ENCODE data around the gene CD8A. TPM values are rescaled to one million over a fixed set of nuclear protein-coding genes. Genes with fewer than 3 reads are reported as not detected.

The CD8A gene
- total RNA-seq, 1 experiment from 2014 or later: not detected

DNA sequence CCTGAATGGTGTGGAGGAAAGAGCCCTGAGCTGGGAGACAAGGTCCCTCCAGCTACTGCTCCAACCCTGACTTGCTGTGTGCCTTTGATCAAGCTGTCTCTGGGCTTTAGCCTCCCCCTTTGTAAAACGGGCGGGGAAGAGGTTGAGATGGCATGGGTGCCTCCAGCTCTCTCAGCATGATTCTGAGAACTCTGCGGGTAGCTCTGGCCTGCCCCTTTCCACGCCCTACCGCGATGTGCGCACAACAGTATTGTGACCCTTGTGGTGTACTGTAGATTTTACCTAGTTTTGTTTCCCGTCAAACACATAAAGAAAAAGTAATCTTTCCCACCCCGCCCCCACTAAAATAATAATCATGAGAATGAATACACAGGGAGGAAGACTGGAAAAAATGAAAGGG lies 5.3 kb downstream of the CD8A start:
- intact Hi-C loops (cut with micrococcal nuclease): no loop called here
- no peak overlapping the region for H3K4me3 Mint-ChIP-seq (ENCODE audit: unreplicated experiment)
- BruUV-seq (replicated peaks): no TSS peak
- peaks cover 11% of the 10 kb centered on the region for H3K27me3 Mint-ChIP-seq (ENCODE audit: insufficient read depth, unreplicated experiment)
- ChIA-PET POLR2A (interaction anchor here (1.2 kb wide), 1 partner anchor 24 kb away, joined by 3 read pairs; no protein-coding TSS in a partner anchor), CTCF (no interaction called here)
- no peak overlapping the region for H3K27ac Mint-ChIP-seq (ENCODE audit: low read depth, unreplicated experiment)
- no peaks in the 10 kb centered on the region for H3K9me3 Mint-ChIP-seq (ENCODE audit: unreplicated experiment)
- no peaks in the 10 kb centered on the region for H3K36me3 Mint-ChIP-seq (ENCODE audit: insufficient read depth, unreplicated experiment)
- no peaks in the 10 kb centered on the region for H3K4me1 Mint-ChIP-seq (ENCODE audit: insufficient read depth, unreplicated experiment)
- DNase-seq (ENCODE audit: unreplicated experiment): no peak
- TF ChIP-seq, protein P1, sequence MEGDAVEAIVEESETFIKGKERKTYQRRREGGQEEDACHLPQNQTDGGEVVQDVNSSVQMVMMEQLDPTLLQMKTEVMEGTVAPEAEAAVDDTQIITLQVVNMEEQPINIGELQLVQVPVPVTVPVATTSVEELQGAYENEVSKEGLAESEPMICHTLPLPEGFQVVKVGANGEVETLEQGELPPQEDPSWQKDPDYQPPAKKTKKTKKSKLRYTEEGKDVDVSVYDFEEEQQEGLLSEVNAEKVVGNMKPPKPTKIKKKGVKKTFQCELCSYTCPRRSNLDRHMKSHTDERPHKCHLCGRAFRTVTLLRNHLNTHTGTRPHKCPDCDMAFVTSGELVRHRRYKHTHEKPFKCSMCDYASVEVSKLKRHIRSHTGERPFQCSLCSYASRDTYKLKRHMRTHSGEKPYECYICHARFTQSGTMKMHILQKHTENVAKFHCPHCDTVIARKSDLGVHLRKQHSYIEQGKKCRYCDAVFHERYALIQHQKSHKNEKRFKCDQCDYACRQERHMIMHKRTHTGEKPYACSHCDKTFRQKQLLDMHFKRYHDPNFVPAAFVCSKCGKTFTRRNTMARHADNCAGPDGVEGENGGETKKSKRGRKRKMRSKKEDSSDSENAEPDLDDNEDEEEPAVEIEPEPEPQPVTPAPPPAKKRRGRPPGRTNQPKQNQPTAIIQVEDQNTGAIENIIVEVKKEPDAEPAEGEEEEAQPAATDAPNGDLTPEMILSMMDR (IDR thresholded peaks at IDR 0.05; ENCODE audit: unreplicated experiment): no peak

DNA sequence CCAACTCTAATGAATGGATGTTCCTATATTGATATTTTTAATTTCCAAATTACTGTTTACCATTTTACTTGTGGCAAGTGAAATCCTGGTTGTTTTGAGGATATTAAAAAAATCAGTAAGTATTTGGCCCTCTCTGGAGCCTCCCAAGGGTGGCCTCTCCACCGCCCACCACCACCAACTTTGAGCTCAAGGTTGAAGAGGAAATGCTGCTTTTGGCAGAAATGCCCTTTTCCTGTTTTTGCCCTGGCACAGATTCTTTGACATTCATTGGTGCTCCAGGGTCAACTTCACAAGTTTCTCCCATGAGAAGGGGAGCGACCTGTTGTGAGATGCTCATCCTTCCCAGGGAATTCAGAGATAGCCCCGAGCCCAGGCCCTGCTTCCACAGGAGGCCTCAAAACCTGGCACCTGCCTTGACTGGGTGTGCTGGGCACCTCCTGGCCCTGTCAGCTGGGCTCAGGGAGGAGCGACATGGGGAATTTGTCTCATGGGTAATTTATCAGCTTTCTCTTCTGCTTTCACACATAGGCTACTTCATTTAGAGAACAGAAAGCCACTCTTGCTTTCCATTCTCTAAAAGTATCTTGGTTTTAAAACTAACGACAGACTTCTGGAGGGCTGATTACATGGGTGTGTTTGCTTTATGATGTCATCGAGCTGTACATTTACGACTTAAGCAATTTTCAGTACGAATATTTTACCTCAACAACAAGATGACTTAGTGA lies 6.9 kb downstream of the CD8A start:
- DNase-seq (ENCODE audit: unreplicated experiment): no peak
- no peak overlapping the region for H3K4me3 Mint-ChIP-seq (ENCODE audit: unreplicated experiment)
- no peaks in the 10 kb centered on the region for H3K9me3 Mint-ChIP-seq (ENCODE audit: unreplicated experiment)
- intact Hi-C loops (cut with micrococcal nuclease): no loop called here
- peaks cover 6% of the 10 kb centered on the region for H3K36me3 Mint-ChIP-seq (ENCODE audit: insufficient read depth, unreplicated experiment)
- no peaks in the 10 kb centered on the region for H3K4me1 Mint-ChIP-seq (ENCODE audit: insufficient read depth, unreplicated experiment)
- POLR2A ChIA-PET: no interaction called here
- CTCF ChIA-PET: interaction anchor here (1.2 to 2.7 kb wide), 2 partner anchors 14 to 19 kb away, joined by 3 to 10 read pairs; no protein-coding TSS in a partner anchor
- H3K27me3 Mint-ChIP-seq (ENCODE audit: insufficient read depth, unreplicated experiment): peaks cover 11% of the 10 kb centered on the region
- no TSS peak for BruUV-seq (replicated peaks)
- H3K27ac Mint-ChIP-seq (ENCODE audit: low read depth, unreplicated experiment): no peak overlapping the region
- TF ChIP-seq, protein P1 (IDR thresholded peaks at IDR 0.05; ENCODE audit: unreplicated experiment): no peak

DNA sequence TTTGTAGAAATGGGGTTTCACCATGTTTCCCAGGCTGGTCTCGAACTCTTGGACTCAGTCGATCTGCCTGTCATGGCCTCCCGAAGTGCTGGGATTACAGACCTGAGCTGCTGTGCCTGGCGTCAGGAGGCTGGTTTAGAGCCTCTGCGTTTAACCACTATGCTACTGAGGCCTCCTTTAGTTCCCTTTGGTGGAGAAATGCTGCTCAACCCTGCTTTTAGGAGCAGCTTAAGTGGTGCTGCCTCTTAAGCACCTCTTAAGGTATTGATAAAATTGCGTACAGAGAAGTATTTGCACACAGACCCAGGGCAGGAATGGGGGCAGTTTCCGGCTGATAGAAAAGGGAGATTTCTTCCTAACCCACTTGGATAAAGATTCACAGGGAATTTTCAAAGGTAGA lies 8.0 kb downstream of the CD8A start:
- Mint-ChIP-seq H3K27me3 (ENCODE audit: insufficient read depth, unreplicated experiment) (peaks cover 6% of the 10 kb centered on the region), H3K4me3 (ENCODE audit: unreplicated experiment) (no peak overlapping the region), H3K36me3 (ENCODE audit: insufficient read depth, unreplicated experiment) (peaks cover 6% of the 10 kb centered on the region), H3K4me1 (ENCODE audit: insufficient read depth, unreplicated experiment) (no peaks in the 10 kb centered on the region), H3K9me3 (ENCODE audit: unreplicated experiment) (no peaks in the 10 kb centered on the region), H3K27ac (ENCODE audit: low read depth, unreplicated experiment) (no peak overlapping the region)
- TF ChIP-seq, protein P1 (IDR thresholded peaks at IDR 0.05; ENCODE audit: unreplicated experiment): no peak
- ChIA-PET CTCF (interaction anchor here (1.2 to 2.7 kb wide), 2 partner anchors 15 to 18 kb away, joined by 3 to 10 read pairs; no protein-coding TSS in a partner anchor), POLR2A (interaction anchor here (1.1 kb wide), 1 partner anchor 11 kb away, joined by 4 read pairs; no protein-coding TSS in a partner anchor)
- intact Hi-C loops (cut with micrococcal nuclease): no loop called here
- no peak for DNase-seq (ENCODE audit: unreplicated experiment)
- BruUV-seq (replicated peaks): no TSS peak

DNA sequence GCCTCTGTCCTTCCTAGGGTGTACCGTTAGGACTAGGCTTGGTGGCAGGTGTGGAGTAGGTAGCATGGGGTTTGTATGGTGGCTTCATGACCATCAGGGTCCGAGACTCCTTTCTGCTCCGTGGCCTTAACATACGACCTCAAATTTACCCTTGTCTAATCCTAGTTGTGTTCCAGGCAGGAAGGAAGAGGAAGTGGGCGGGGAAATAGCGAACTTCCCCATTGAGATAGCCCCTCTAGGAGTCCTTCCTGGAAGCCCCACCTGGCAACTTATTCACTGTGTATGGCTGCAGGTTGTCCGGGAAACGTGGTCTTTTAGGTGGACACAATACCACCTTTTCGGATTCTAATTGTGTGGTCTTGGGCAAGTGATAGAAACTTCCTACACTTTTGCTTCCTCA lies 9.3 kb downstream of the CD8A start:
- ChIA-PET POLR2A (no interaction called here), CTCF (interaction anchor here (0.7 to 2.7 kb wide), 3 partner anchors 16 to 33 kb away, joined by 3 to 11 read pairs (median 10); no protein-coding TSS in a partner anchor)
- Mint-ChIP-seq H3K27me3 (ENCODE audit: insufficient read depth, unreplicated experiment) (no peaks in the 10 kb centered on the region), H3K4me3 (ENCODE audit: unreplicated experiment) (no peak overlapping the region), H3K36me3 (ENCODE audit: insufficient read depth, unreplicated experiment) (peaks cover 12% of the 10 kb centered on the region), H3K27ac (ENCODE audit: low read depth, unreplicated experiment) (no peak overlapping the region), H3K4me1 (ENCODE audit: insufficient read depth, unreplicated experiment) (no peaks in the 10 kb centered on the region), H3K9me3 (ENCODE audit: unreplicated experiment) (no peaks in the 10 kb centered on the region)
- no peak for DNase-seq (ENCODE audit: unreplicated experiment)
- intact Hi-C loops (cut with micrococcal nuclease): no loop called here
- no TSS peak for BruUV-seq (replicated peaks)
- TF ChIP-seq, protein P1 (IDR thresholded peaks at IDR 0.05; ENCODE audit: unreplicated experiment): no peak
